Renal pelvis (tissue), 12 donors: ENCODE data around the gene MSANTD4. TPM values are rescaled to one million over a fixed set of nuclear protein-coding genes. Genes with fewer than 3 reads are reported as not detected.
"Not testable (repeated sequence)": the region's sequence is repeated elsewhere in the genome, so short reads cannot be mapped to it uniquely, and the experiment has no call there.

ENCODE experiments used
- DNase-seq: peaks from one replicate; pipeline ENCODE4 v3.0.0-alpha.2; 2013
- long read RNA-seq, 16 experiments: transcript quantifications; one replicate each; lab custom pipeline, GENCODE V29; 2026
- polyA plus RNA-seq, 3 donors: library from polyadenylated mRNA; unstranded; fragments of 120-200 nt; gene quantifications; one replicate each; pipeline ENCODE4 v1.2.1, GENCODE V29; 2013; ENCODE audit not compliant: insufficient read length in 3 of 3

Gene MSANTD4
- 10 to 100 TPM; 29.8 to 33.5 (median 32.1) TPM for polyA plus RNA-seq
- long read RNA-seq, donor 1, full-length matches to known transcripts, result 5 of 5 reads
- long read RNA-seq, donor 1, partial matches to known transcripts, result 0 of 5 reads
- long read RNA-seq, donor 1, other reads (novel, unspliced or antisense), result 0 of 5 reads
- long read RNA-seq, donor 2, partial matches to known transcripts, result 0 of 5 reads
- long read RNA-seq, donor 2, other reads (novel, unspliced or antisense), result 0 of 5 reads
- long read RNA-seq, donor 3, partial matches to known transcripts, result 0 of 4 reads
- long read RNA-seq, donor 3, other reads (novel, unspliced or antisense), result 0 of 4 reads
- long read RNA-seq, donor 4, full-length matches to known transcripts, result 10 of 10 reads
- long read RNA-seq, donor 4, partial matches to known transcripts, result 0 of 10 reads
- long read RNA-seq, donor 4, other reads (novel, unspliced or antisense), result 0 of 10 reads
- long read RNA-seq, donor 5, partial matches to known transcripts, result 0 of 7 reads
- long read RNA-seq, donor 5, other reads (novel, unspliced or antisense), result 0 of 7 reads
- long read RNA-seq, donor 6, full-length matches to known transcripts, result 8 of 8 reads
- long read RNA-seq, donor 6, partial matches to known transcripts, result 0 of 8 reads
- long read RNA-seq, donor 6, other reads (novel, unspliced or antisense), result 0 of 8 reads
- long read RNA-seq, donor 7, full-length matches to known transcripts, result 9 of 9 reads
- long read RNA-seq, donor 7, partial matches to known transcripts, result 0 of 9 reads
- long read RNA-seq, donor 7, other reads (novel, unspliced or antisense), result 0 of 9 reads
- long read RNA-seq, donor 8, partial matches to known transcripts, result 0 of 1 reads
- long read RNA-seq, donor 8, other reads (novel, unspliced or antisense), result 0 of 1 reads
- long read RNA-seq, donor 9, transcript MSANTD4-204 (3 exons, 948 nt), result major isoform, 5 of 9 reads
- long read RNA-seq, donor 9, partial matches to known transcripts, result 0 of 9 reads
- long read RNA-seq, donor 9, other reads (novel, unspliced or antisense), result 0 of 9 reads
- long read RNA-seq, donor 10, transcript MSANTD4-204 (3 exons, 948 nt), result major isoform, 7 of 96 reads
- long read RNA-seq, donor 10, partial matches to known transcripts, result 16 of 96 reads
- long read RNA-seq, donor 10, other reads (novel, unspliced or antisense), result 72 of 96 reads
- long read RNA-seq, donor 11, partial matches to known transcripts, result 0 of 5 reads
- long read RNA-seq, donor 11, other reads (novel, unspliced or antisense), result 0 of 5 reads
- long read RNA-seq, donor 12, transcript MSANTD4-204 (3 exons, 948 nt), result major isoform, 7 of 13 reads
- long read RNA-seq, donor 12, partial matches to known transcripts, result 5 of 13 reads
- long read RNA-seq, donor 12, other reads (novel, unspliced or antisense), result 0 of 13 reads
- long read RNA-seq, donor 13, partial matches to known transcripts, result 7 of 10 reads
- long read RNA-seq, donor 13, other reads (novel, unspliced or antisense), result 0 of 10 reads
- long read RNA-seq, donor 14, result 0 reads
- long read RNA-seq, donor 15, full-length matches to known transcripts, result 7 of 7 reads
- long read RNA-seq, donor 15, partial matches to known transcripts, result 0 of 7 reads
- long read RNA-seq, donor 15, other reads (novel, unspliced or antisense), result 0 of 7 reads
- long read RNA-seq, donor 16, partial matches to known transcripts, result 0 of 5 reads
- long read RNA-seq, donor 16, other reads (novel, unspliced or antisense), result 0 of 5 reads

GRCh38 chr11:106021967-106022794, at the start of gene MSANTD4:
Gene MSANTD4, minus strand, starts transcription at chr11:106022240. Its CDS starts 11,323 bp downstream, at chr11:106010917.
- peak; percentile 99 for DNase-seq

- DNase-seq, result no peak
These were observed 48.6 kb upstream of the MSANTD4 start for GRCh38 chr11:106070606-106071005.

GRCh38 chr11:106063009-106063408, 41.0 kb upstream of the MSANTD4 start:
- no peak for DNase-seq

GRCh38 chr11:106061954-106062949, 40.2 kb upstream of the MSANTD4 start:
- DNase-seq, result no peak

- no peak for DNase-seq
These were observed 39.3 kb upstream of the MSANTD4 start for GRCh38 chr11:106061249-106061784.

GRCh38 chr11:106059617-106060016, 37.6 kb upstream of the MSANTD4 start:
- DNase-seq, result no peak

GRCh38 chr11:106058377-106058776, 36.3 kb upstream of the MSANTD4 start:
- DNase-seq, result not testable (repeated sequence)

- no peak for DNase-seq
These were observed 29.1 kb upstream of the MSANTD4 start for GRCh38 chr11:106051103-106051502.

- DNase-seq, result no peak
These were observed 27.9 kb upstream of the MSANTD4 start for GRCh38 chr11:106049727-106050476.

- DNase-seq, result no peak
These were observed 25.6 kb upstream of the MSANTD4 start for GRCh38 chr11:106047631-106048030.

GRCh38 chr11:106043540-106043939, 21.5 kb upstream of the MSANTD4 start:
- DNase-seq, result no peak

- no peak for DNase-seq
These were observed 10.8 kb upstream of the MSANTD4 start for GRCh38 chr11:106032861-106033260.

GRCh38 chr11:106031936-106032335, 9.9 kb upstream of the MSANTD4 start:
- no peak for DNase-seq

GRCh38 chr11:106031202-106031810, 9.3 kb upstream of the MSANTD4 start:
- no peak for DNase-seq

GRCh38 chr11:106030609-106031008, 8.6 kb upstream of the MSANTD4 start:
- no peak for DNase-seq

- DNase-seq, result no peak
These were observed 795 bp upstream of the MSANTD4 start for GRCh38 chr11:106022795-106023275.
